Nephron (organoid): ENCODE results near the gene CYP11A1.

ENCODE experiments used
- H3K27ac Mint-ChIP-seq, 3 experiments: 2 replicates each; pipeline ENCODE4 v1.8.0; 2020; ENCODE audit warnings: mixed read lengths in 3 of 3, mild to moderate bottlenecking in 2 of 3, moderate library complexity in 1 of 3
- H3K27me3 Mint-ChIP-seq: 2 replicates; pipeline ENCODE4 v1.8.0; 2021; ENCODE audit warnings: low read depth, mild to moderate bottlenecking, moderate library complexity, mixed read lengths
- H3K36me3 Mint-ChIP-seq: 2 replicates; pipeline ENCODE4 v1.8.0; 2020; ENCODE audit warnings: low read depth, mixed read lengths
- H3K4me1 Mint-ChIP-seq: 2 replicates; pipeline ENCODE4 v1.8.0; 2020; ENCODE audit warnings: mixed read lengths
- H3K4me3 Mint-ChIP-seq, 3 experiments: 2 replicates each; pipeline ENCODE4 v1.8.0; 2020; ENCODE audit warnings: mild to moderate bottlenecking in 3 of 3, mixed read lengths in 3 of 3, moderate library complexity in 2 of 3
- H3K9me3 Mint-ChIP-seq: 2 replicates; pipeline ENCODE4 v1.8.0; 2020; ENCODE audit warnings: mixed read lengths
- TF ChIP-seq, protein P1 (sequence below), 3 experiments: fragments of 200-600 bp; sonication (generic); IDR thresholded peaks; one replicate each; pipeline ENCODE4 v1.5.0; 2021; ENCODE audit warnings: antibody characterized with exemption in 3 of 3; ENCODE audit not compliant: unreplicated experiment in 3 of 3

Gene CYP11A1

DNA sequence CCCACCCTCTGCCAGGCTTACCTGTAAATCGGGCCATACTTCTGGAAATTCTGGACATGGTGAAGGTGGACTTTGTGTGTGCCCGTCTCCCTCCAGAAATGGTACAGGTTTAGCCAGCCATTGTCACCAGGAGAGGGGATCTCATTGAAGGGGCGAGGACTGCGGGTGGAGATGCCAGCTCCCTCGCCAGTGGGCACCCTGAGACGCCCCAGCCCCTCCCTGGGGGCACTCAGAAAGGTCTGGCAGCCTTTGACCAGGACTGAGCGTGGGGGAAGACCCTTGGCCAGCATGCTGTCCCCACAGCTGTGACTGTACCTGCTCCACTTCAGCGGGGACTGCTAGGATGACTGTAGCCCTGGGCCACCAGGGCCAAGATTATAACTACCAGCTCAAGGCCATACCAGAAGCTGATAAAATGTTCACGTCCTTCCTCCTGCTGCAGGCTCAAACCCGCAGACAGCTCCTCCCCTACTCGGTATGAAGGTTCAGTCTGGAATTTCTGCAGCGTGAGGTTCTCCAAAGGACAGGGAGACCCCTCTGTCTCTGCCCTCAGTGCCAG, at the start of gene CYP11A1:
Gene CYP11A1, minus strand, starts transcription at position 351 of the 559 bp plus-strand sequence. Its CDS starts 61 bp downstream, at position 290.
- Mint-ChIP-seq H3K27me3 (peaks cover 35% of the 10 kb centered on the region), H3K4me3 (peak within 1 kb of the TSS; percentile 42 to 68 (median 64)), H3K4me1 (no peaks in the 10 kb centered on the region), H3K36me3 (no peaks in the 10 kb centered on the region), H3K9me3 (no peaks in the 10 kb centered on the region), H3K27ac (no peak within 1 kb of the TSS)
- TF ChIP-seq, protein P1, sequence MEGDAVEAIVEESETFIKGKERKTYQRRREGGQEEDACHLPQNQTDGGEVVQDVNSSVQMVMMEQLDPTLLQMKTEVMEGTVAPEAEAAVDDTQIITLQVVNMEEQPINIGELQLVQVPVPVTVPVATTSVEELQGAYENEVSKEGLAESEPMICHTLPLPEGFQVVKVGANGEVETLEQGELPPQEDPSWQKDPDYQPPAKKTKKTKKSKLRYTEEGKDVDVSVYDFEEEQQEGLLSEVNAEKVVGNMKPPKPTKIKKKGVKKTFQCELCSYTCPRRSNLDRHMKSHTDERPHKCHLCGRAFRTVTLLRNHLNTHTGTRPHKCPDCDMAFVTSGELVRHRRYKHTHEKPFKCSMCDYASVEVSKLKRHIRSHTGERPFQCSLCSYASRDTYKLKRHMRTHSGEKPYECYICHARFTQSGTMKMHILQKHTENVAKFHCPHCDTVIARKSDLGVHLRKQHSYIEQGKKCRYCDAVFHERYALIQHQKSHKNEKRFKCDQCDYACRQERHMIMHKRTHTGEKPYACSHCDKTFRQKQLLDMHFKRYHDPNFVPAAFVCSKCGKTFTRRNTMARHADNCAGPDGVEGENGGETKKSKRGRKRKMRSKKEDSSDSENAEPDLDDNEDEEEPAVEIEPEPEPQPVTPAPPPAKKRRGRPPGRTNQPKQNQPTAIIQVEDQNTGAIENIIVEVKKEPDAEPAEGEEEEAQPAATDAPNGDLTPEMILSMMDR (IDR thresholded peaks at IDR 0.05; ENCODE audit: unreplicated experiment in 3 of 3) = no peak

DNA sequence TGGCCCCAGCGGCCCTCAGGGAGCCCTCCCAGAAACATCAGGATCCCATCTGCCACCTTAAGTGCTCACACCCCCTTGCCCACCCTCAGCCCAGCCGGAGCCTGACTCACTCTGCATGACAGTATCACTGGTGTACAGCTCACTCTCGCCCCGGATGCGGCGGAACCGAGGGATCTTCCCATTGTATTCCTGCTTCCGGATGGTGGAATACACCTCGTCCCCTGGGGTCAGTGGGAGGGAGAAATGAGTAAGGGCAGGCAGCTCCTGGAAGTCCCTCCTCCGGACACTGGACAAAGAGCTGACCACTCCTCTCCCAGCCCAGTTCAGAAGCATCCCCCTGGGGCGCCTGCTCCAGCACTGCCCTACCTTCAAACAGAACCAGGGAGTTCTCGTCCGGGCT, 49.8 kb upstream of the CYP11A1 start:
- Mint-ChIP-seq H3K9me3 (no peaks in the 10 kb centered on the region), H3K4me1 (peaks cover 43% of the 10 kb centered on the region), H3K27ac (no peak overlapping the region), H3K4me3 (no peak overlapping the region), H3K27me3 (peaks cover 8% of the 10 kb centered on the region), H3K36me3 (peaks cover 14% of the 10 kb centered on the region)
- TF ChIP-seq, protein P1 (IDR thresholded peaks at IDR 0.05; ENCODE audit: unreplicated experiment in 3 of 3) = no peak

DNA sequence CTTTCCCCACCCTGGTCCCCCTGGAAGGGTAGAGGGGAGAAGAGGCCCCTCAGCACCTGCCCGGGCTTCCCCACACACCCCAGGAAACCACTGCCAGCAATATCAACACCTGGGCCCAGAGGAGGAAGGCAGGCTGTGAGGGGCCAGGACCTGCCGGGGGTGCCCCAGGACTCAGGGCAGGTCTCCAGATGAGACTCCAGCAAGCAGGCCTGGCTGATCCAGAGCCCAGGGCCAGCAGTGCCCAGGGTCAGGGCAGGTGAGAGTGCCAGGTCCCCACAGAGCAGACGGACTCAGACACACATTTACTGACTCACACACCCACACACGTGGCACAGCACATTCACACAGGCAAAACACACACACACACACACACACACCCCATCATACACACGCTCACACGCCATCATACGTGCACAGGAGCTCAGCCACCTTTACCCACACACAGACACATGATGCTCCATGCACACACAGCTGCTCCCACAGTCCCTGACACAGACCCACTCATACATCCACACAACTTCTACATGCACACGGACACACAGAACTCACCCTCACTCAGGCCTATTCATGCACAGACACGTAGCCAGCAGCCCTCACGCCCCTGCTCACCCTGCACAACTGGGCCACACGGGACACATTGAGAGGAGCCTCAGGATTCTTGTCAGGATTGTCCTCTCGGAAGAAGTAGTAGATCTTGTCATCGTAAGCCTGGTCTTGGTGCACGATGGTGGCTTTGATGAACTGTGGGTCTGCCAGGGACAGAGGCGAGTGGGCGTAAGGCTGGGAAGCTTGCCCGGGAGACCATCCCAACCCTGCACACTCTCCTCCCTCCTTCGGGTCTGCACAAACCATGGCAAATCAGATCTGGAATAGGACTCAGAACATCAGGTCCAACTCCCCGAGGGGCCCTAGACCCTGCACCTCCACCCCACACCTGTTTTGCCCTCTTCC, 48.8 kb upstream of the CYP11A1 start:
- Mint-ChIP-seq H3K27me3 (peaks cover 8% of the 10 kb centered on the region), H3K9me3 (no peaks in the 10 kb centered on the region), H3K36me3 (peaks cover 14% of the 10 kb centered on the region), H3K4me1 (peaks cover 37% of the 10 kb centered on the region), H3K27ac (peak overlapping the region in 2 of 3 experiments; percentile 8 to 23), H3K4me3 (peak overlapping the region in 1 of 3 experiments; percentile 5)
- TF ChIP-seq, protein P1 (IDR thresholded peaks at IDR 0.05; ENCODE audit: unreplicated experiment in 3 of 3) = no peak

DNA sequence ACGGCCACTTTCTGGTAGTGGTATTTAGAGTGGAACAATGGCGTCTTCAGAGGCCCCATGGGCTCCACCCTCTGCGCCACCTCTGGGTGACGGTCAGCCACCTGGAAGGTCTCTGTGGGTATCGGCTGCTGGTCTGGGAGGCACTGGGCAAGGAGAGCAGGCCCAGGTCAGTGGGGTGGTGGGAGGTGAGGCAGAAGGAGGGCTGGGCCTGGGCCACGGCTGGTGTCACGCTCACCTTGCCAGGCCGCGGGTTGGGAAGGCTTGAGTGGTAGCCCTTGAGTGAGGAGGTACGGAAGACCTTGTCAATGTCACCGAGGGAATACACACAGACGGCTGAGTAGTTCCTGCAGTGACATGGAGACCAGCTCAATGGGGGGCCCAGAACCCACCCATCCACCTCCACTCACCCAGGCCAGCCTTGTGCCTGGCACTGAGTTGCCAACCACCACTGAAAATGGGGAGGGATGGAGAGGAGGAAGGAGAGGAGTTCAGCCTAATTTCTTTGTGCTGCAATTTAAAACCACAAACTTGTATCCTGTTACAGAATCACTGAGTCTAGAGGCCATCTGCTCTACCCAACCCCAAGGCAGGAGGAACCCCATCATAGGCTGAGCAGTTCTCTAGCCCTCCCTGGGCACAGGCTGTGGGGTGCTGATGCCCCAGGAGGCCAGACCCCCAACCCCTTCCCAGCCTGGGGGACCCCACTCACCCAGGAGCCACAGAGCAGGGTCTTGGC, 47.3 kb upstream of the CYP11A1 start:
- Mint-ChIP-seq H3K4me3 (no peak overlapping the region), H3K4me1 (peaks cover 26% of the 10 kb centered on the region), H3K36me3 (peaks cover 14% of the 10 kb centered on the region), H3K27me3 (peaks cover 3% of the 10 kb centered on the region), H3K27ac (no peak overlapping the region), H3K9me3 (no peaks in the 10 kb centered on the region)
- TF ChIP-seq, protein P1 (IDR thresholded peaks at IDR 0.05; ENCODE audit: unreplicated experiment in 3 of 3) = no peak

DNA sequence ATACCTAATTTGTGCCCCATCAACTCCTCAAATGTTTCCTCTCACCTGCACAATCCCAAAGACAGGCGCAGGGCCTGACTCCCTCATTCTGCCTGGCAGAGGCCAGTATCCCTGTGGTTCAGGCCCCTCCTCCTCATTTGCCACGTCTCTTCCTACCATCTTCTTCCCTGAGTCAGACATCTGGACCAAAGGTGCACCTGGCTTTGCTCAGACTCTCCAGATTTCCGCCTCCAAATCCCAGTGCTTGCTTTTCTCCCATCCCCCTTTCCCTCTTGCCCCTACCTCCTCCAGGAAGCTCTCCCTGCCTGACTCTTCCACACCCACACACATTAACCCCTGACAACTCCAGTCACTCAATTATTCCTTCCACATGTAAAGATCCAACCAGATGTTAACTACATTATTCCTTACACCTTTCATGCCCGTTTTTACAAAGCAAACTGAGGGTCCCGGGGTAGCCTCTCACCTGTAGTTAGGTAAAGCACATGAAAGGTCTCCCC, 46.7 kb upstream of the CYP11A1 start:
- H3K4me1 Mint-ChIP-seq = peaks cover 25% of the 10 kb centered on the region
- H3K27ac Mint-ChIP-seq = no peak overlapping the region
- peaks cover 14% of the 10 kb centered on the region for H3K36me3 Mint-ChIP-seq
- no peak overlapping the region for H3K4me3 Mint-ChIP-seq
- no peaks in the 10 kb centered on the region for H3K9me3 Mint-ChIP-seq
- TF ChIP-seq, protein P1 (IDR thresholded peaks at IDR 0.05; ENCODE audit: unreplicated experiment in 3 of 3) = no peak
- H3K27me3 Mint-ChIP-seq = peaks cover 3% of the 10 kb centered on the region
